ENCODE results near the gene MLANA.

Gene MLANA

GRCh38 chr9:5843794-5844471, 46.8 kb upstream of the MLANA start (continued):
- TF ChIP-seq, protein P1, sequence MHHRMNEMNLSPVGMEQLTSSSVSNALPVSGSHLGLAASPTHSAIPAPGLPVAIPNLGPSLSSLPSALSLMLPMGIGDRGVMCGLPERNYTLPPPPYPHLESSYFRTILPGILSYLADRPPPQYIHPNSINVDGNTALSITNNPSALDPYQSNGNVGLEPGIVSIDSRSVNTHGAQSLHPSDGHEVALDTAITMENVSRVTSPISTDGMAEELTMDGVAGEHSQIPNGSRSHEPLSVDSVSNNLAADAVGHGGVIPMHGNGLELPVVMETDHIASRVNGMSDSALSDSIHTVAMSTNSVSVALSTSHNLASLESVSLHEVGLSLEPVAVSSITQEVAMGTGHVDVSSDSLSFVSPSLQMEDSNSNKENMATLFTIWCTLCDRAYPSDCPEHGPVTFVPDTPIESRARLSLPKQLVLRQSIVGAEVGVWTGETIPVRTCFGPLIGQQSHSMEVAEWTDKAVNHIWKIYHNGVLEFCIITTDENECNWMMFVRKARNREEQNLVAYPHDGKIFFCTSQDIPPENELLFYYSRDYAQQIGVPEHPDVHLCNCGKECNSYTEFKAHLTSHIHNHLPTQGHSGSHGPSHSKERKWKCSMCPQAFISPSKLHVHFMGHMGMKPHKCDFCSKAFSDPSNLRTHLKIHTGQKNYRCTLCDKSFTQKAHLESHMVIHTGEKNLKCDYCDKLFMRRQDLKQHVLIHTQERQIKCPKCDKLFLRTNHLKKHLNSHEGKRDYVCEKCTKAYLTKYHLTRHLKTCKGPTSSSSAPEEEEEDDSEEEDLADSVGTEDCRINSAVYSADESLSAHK (tag by site-specific recombination; IDR thresholded peaks at IDR 0.05): no peak
- TF ChIP-seq BCL11B (tag by site-specific recombination; IDR thresholded peaks at IDR 0.05; ENCODE audit: low read depth): no peak
- 0 out of 2 replicates have a peak, but pooled peaks have one; percentile 17 for TF ChIP-seq PRDM6 (tag by site-specific recombination; IDR thresholded peaks at IDR 0.05)
- TF ChIP-seq ZNF518A (tag by site-specific recombination; conservative IDR thresholded peaks at IDR 0.05; ENCODE audit: low read depth): 0 out of 2 replicates have a peak, but pooled peaks have one; percentile 41
- TF ChIP-seq SP2 (tag by site-specific recombination; IDR thresholded peaks at IDR 0.05): 0 out of 2 replicates have a peak, but pooled peaks have one; percentile 22
- no peak for TF ChIP-seq ZNF121 (tag by site-specific recombination; IDR thresholded peaks at IDR 0.05)
- peak; percentile 79; the same call in 1 of the 2 replicates for TF ChIP-seq MZF1 (tag by site-specific recombination; IDR thresholded peaks at IDR 0.05; ENCODE audit: borderline replicate concordance)
- TF ChIP-seq ZNF426 (tag by site-specific recombination; IDR thresholded peaks at IDR 0.05): no peak

DNA sequence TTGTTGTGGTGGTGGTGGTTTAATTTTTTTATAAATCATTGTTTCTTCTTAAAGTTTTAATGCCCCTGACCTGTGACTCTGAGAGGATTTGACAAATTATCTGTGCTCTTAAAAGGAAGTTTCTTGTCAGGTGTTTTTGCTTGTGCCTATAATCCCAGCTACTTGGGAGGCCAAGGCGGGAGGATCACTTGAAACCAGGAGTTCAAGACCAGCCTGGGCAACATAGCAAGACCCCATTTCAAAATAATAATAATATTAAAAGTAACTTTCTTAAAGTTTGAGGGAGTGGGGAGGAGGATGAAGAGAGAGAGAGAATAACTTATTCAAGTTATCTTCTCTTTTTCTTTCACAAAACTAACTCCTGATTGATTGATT, 45.5 kb upstream of the MLANA start:
- ChIA-PET CTCF (interaction anchor here (0.6 to 2.1 kb wide), 4 partner anchors 12 to 209 kb away, joined by 3 to 7 read pairs (median 3); partner anchors contain the start of gene ERMP1), POLR2A (interaction anchor here (0.7 to 2.5 kb wide), 3 partner anchors 34 to 216 kb away, joined by 3 to 11 read pairs (median 5); partner anchors contain the start of gene RIC1)
- Histone ChIP-seq H3K4me3 (ENCODE audit: low read depth, low read length) (no peak overlapping the region), H3K9me3 (ENCODE audit: control insufficient read depth, insufficient read depth, low read depth, low read length) (no peaks in the 10 kb centered on the region), H3K27ac (ENCODE audit: extremely low read depth, low read depth, low read length) (peak overlapping the region; percentile 83; the same call in 1 of the 2 replicates), H3K36me3 (ENCODE audit: control insufficient read depth in 2 of 2, insufficient read depth in 1 of 2, low read length in 2 of 2) (no peaks in the 10 kb centered on the region), H3K4me1 (ENCODE audit: control insufficient read depth, insufficient read depth, low read length) (peaks cover 21% of the 10 kb centered on the region)
- TF ChIP-seq ZNF488 (tag by site-specific recombination; IDR thresholded peaks at IDR 0.05) (no peak), ZNF626 (tag by site-specific recombination; IDR thresholded peaks at IDR 0.05) (no peak), ZNF48 (tag by site-specific recombination; IDR thresholded peaks at IDR 0.05) (no peak), ZNF610 (tag by site-specific recombination; IDR thresholded peaks at IDR 0.05; ENCODE audit: borderline replicate concordance) (no peak), ZNF239 (tag by site-specific recombination; IDR thresholded peaks at IDR 0.05) (no peak), ZNF121 (tag by site-specific recombination; IDR thresholded peaks at IDR 0.05) (peak; percentile 54; the same call in 1 of the 2 replicates), ZNF580 (tag by site-specific recombination; IDR thresholded peaks at IDR 0.05) (0 out of 2 replicates have a peak, but pooled peaks have one; percentile 16), ZFP3 (tag by site-specific recombination; IDR thresholded peaks at IDR 0.05; ENCODE audit: low read depth) (no peak), SETDB1 (IDR thresholded peaks at IDR 0.05; ENCODE audit: insufficient read length, low read length) (no peak)

Data from HEK293 (cell line).